MV-4-11 (cell line): ENCODE measurements around the gene NFKBIZ.
"Not testable (repeated sequence)": the region's sequence is repeated elsewhere in the genome, so short reads cannot be mapped to it uniquely, and the experiment has no call there.

Source experiments
- DNase-seq: peaks from one replicate; lab custom pipeline; 2025; lab: John Stamatoyannopoulos, UW

The NFKBIZ gene

DNA sequence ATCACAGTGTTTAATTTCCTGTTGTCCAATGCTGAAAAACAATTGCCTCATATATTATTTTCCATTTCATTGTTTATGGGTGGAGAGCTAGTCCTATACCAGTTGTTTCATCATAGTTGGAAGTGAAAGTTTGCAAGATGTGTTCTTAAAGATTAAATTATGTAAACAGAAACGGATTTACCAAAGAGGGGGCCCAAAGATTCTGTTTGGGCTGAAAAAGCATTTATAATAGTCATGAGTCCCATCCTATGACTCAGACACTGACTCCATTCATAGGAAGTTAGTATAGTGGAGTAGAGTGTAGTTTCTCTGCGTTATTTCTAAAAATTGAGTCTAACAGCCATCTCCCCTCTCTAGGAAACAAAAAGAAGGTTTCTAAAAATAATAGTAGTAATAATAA lies 24.3 kb downstream of the NFKBIZ start:
- peak; percentile 66 for DNase-seq

DNA sequence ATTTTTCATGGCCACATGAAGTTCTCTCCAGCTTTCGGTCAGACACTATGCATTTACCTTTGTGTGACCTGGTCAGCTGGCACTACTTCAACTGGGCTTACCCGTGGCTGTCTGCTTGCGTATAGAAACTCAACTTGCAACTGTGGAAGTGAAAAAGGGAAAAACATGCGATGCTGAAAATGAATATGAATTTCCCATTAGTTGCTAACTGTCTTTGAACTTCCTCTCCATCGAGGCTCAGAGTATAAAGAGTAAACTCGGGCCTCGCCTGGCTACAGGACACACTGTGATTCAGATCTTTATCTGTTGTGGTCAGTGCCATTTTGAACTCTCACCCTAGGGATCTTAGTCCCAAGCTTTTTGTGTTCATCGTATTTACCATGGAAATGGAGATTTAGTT lies 26.8 kb downstream of the NFKBIZ start:
- peak; percentile 58 for DNase-seq

DNA sequence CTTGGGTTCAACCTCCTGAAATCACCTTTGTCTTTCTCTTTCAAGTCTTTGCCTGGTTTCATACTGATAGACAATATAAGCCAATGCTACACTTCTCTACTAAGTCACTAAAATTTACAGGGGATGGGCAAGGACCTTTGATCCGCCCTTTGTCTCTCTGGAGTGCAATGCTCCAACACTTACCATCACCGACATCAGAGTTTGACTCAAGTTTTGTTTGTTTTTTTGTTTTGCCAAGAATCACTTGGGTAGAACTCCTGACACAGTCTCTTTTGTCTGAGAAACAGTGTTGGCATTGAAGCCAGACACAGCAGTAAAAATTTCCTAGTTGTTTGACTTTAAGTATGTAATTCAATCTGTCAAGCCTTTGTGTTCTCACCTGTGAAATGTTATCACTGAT lies 29.3 kb downstream of the NFKBIZ start:
- no peak for DNase-seq

DNA sequence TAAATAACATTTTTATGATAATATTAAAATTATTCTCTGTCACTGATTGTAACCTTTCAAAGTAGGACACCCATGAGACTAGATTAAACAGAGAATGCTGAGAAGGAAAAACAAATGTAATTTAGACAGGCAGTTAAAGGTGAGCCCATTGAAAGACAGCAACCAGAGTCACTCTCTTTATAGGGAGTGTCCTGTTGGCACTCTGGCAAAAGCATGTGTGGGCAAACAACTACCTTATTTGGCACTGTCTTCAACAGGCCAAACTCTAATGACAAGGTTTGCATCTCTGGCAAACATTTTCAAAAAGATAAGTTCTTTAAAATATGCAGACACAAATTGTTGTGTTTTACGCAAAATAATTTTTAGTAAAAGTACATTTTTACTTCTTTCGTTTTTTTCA lies 29.8 kb downstream of the NFKBIZ start:
- no peak for DNase-seq

DNA sequence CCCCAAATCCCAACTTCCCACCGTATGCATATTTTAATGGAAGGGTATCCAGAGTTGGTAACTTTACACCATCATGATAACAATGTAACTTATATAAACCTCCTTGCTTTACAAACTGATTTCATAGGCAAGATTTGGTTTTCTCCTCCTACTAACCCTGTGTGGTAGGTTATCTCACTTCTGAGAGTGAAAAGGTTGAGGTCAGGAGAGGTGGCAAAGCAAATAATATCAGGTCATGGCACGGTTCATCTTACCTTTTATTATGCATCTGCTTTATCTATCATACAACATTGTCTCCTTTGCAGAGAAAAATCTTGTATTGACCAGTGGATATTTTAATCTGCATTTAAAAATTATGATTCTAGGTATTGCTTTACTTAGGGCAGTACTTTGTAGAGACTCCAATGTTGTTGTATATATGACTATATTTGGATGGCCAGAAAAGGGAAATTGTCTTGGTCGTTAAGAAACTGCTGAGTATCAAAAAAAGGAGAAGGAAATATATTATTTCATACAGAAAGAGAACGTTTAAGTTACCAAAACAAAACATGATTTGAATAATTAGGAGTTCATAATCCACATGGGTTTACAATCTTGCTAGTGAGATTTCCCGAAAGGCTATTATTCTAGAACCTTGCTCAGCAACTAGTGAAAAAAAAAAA lies 30.4 kb downstream of the NFKBIZ start:
- peak; percentile 55 for DNase-seq

DNA sequence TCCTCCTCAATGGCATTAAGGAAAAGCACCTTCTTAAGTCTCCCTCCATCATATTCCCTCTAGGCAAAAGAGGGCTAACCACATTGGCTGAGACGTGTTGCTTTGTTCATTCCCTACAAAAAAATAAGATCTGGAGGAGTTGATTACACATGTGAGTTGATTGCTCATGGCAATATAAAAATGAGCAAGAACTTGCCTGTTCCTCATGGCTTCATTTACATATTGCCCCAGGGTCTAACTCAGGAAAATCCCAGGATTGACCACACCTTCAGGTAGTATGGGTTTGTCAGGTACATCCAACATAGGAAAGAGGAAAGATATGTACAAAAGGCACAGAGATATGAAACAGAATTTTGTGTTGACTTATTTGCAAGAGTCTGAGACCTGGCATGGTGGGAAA lies 35.5 kb downstream of the NFKBIZ start:
- no peak for DNase-seq

DNA sequence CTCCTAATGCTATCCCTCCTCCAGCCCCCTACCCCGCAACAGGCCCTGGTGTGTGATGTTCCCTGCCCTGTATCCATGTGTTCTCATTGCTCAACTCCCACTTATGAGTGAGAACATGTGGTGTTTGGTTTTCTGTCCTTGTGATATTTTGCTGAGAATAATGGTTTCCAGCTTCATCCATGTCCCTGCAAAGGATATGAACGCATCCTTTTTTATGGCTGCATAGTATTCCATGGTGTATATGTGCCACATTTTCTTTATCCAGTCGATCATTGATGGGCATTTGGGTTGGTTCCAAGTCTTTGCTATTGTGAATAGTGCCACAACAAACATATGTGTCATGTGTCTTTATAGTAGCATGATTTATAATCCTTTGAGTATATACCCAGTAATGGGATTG lies 36.3 kb downstream of the NFKBIZ start:
- not testable (repeated sequence) for DNase-seq

DNA sequence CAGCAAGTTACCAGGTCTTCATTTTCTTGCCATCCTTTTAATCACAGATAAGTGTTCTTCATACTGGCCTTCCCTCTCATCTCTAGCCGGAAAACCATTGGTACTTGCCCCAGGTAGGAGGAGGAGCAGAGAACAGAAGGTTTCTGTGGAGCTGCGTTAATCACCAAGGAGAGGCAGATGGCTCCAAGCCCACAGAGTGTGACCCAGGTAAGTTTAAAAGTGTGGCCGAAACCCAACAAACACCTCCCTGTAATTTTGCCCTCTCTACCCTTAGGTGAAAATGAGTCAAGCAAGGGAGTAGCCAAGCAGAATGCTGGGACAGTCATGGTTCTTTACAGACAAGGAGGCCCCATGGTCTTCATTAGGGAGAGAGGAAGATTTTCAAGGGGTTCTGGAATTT lies 37.3 kb downstream of the NFKBIZ start:
- no peak for DNase-seq

DNA sequence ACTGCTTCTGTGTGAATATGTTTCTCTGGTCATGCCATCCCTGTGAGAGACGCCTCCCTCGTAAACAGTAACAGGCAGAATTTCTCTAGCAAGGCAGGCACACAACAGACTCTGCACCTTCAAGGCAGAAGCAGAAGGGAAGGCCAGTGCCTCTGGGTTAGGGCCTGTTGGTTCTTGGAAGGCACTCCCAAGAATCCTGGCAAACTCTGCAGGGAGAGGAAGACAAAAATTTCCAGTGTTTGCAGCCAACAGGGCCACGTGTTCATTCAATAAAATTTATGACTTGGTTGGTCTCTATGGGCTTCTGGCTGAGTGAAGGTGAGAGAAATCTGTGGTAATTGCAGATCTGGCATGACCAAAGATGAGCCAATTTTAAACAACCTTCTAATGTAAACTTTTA lies 39.3 kb downstream of the NFKBIZ start:
- DNase-seq, result no peak

DNA sequence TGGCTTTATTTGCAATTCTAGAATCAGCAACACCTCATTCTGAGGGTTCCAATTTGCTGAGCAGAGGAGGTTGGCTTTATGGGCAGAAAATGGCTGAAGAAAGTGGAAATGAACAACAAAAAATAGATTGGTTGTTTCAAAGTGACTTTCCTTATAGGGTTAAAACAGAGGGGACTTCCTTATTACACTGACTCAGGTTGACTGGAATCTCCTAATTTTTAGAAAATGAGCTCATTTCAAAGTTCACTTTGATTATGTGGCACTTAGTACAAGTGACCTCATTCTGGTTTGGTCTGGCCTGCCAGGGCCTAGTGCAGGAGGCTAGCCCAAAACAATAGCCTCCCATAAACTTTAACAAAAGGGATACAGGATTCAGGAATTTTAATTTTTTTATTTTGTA lies 41.4 kb downstream of the NFKBIZ start:
- peak; percentile 1 for DNase-seq

DNA sequence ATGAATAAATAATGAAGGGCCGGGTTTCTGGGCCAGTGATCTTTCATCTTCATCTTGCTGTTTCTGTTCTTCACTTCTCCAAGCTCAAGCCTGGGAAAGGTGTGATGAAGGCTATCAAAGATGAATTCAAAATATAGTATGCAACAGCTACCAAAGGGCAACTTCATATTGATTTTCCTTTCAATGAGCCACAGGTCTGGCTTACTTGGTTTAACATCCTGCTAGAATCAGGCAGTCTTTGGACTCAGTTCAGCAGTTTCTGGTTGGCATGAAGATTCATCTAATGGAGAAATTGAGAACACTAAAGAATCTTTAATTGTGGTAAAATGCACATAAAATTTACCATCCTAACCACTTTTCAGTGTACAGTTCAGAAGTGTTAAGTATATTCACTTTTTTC lies 43.3 kb downstream of the NFKBIZ start:
- DNase-seq, result no peak

DNA sequence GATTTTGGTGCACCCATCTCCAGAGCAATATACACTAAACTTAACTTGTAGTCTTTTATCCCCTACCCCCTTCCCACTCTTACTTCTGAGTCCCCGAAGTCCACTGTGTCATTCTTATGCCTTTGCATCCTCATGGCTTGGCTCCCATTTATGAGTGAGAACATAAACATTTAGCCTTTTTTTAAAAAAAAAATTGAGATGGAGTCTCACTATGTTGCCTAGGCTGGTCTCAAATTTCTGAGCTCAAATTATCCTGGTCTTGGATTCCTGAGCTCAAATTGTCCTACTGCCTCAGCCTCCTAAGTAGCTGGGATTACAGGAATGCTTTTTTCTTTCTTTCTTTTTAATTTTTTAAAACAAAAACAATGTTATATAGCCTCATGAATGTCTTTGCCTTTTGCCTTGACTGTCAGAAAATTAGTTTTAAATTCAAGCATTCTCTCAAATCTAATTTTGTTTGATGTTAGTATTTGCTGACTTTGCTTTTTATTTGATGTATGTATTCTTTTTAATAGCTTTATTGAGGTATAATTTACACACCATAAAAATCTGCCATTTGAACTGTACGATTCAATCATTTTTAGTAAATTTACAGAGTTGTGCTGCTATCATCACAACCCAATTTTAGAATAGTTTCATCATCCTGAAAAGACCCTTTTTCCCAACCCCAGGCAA lies 46.9 kb downstream of the NFKBIZ start:
- no peak for DNase-seq

DNA sequence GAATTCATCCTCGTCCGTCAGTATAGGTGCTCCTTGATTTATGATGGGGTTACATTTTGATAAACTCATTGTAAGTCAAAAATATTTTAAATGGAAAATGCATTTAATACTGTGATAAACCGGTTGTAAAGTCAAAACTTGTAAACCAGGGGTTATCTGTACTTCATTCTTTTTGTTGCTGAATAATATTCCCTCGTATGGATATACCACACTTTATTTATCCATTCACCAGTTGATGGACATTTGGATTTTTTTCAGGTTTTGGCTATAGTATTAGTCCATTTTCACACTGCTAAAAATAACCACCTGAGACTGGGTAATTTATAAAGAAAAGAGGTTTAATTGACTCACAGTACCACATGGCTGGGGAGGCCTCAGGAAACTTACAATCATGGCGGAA lies 47.7 kb downstream of the NFKBIZ start:
- DNase-seq, result no peak

DNA sequence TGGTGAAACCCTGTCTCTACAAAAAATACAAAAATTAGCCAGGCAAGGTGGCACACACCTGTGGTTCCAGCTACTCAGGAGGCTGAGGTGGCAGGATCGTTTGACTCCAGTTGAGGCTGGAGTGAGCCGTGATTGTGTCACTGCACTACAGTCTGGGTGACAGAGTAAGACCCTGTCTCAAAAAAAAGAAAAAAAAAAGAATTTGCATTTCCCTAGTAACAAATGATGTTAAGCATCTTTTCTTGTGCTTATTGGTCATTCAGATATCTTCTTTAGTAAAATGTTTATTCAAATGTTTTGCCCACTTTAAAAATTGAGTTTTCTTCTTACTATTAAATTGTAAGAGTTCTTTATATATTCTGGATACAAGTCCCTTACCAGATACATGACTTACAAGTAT lies 48.7 kb downstream of the NFKBIZ start:
- no peak for DNase-seq

DNA sequence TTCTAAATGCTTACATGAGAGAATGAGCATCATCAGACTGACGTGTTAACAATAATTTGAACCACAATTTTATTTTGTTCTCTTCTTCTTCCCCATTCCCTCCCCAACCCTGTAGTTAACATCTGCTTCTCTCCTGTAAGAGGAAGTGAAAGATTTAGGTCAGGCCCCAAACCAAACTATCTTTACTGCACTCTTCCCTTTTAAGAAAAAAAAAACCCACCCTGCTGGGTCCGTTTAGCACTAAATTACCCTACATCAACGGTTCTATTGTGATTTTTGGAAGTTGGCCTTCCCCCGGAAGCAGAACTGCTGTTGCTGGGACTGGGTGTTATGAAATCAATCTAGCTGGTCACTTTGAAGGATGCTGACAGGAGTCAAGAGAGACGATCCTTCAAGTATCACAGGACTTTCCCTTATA lies 49.4 kb downstream of the NFKBIZ start:
- peak; percentile 99 for DNase-seq

DNA sequence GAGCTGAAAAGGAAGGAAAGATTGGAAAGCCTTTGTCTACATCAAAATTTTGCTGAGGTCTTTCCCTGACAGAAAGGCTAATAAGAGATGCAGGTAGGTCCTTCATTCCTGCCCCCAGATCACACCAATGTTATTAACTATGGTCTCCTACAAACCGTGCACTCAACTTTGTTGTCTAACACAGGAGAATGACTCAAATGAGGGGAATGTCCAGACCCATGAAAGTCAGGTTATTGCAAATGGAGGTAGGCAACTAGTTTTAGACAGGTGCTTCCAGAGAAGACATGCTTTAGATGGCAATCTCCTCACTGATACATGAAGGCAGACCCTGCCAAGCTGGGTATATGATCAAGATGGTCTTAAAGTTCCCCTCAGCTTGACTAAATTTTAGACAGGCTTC lies 51.0 kb downstream of the NFKBIZ start:
- DNase-seq, result no peak

DNA sequence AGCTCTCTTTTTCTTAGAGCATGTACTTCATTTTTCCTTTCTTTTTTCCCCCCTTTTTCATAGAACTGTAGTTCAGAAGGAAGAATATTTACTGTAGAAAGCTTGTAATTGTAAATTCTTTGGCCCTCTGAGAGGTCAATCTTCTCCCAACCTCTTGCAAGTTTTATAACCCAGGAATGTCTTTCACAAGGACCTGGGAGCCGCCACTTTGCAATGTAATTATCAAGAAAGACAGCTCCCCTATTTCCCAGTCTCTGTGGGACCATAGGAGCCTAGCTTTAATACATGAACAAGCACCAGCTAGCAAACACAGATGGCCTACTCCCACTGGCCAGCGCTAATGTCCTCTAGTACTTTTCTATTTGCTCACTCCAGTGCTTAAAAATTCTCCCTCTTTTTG lies 51.4 kb downstream of the NFKBIZ start:
- no peak for DNase-seq

DNA sequence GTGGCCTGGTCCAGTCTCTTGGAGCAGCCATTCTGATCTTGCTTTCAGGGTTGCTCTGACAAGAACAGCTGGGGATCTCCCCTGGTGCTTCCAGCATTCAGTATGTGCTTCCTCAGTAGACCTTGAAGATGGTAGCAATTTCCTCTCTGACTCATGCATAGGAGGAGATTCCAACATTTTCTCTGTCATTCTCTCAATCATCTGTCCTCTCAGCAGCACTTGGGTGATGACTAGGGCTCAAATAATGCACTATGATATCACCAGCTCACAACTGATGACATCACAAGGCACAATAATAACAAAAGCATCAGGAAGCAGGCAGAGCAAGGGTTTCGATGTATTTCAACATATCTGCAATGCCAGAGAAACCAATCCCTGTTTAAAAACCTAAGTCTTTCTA lies 52.7 kb downstream of the NFKBIZ start:
- peak; percentile 62 for DNase-seq

DNA sequence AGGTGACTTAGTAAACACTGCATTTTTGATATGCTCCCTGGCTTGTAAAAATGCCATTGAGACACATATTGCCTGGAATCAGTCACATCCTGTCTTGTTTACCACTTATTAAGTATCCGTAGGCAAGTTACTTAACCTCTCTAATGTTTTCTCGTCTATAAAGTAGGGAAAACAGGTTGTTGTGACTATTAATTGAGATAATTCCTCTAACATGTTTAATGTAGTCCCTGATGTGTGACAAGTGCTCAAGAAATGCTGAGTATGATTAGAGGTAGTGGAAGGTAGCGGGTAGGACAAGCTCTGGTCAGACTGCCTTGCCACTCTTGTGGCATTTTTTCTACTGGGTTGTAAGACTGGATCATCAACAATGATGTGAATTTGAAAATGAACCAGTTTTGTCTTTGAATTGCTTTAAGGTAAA lies 54.1 kb downstream of the NFKBIZ start:
- no peak for DNase-seq

DNA sequence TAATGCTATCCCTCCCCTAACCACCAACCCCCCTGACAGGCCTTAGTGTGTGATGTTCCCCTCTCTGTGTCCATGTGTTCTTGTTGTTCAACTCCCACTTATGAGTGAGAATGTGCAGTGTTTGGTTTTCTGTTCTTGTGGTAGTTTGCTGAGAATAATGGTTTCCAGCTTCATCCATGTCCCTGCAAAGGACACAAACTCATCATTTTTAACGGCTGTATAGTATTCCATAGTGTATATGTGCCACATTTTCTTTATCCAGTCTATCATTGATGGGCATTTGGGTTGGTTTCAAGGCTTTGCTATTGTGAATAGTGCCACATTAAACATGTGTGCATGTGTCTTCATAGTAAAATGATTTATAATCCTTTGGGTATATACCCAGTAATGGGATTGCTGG lies 56.3 kb downstream of the NFKBIZ start:
- not testable (repeated sequence) for DNase-seq
